Islet precursor cell (in vitro differentiated cells): ENCODE data around the gene ZNG1E.
"Not testable (repeated sequence)": the region's sequence is repeated elsewhere in the genome, so short reads cannot be mapped to it uniquely, and the experiment has no call there.

Source experiments
- DNase-seq: peaks from one replicate; pipeline ENCODE4 v3.0.0-alpha.2; 2018

Gene ZNG1E

DNA sequence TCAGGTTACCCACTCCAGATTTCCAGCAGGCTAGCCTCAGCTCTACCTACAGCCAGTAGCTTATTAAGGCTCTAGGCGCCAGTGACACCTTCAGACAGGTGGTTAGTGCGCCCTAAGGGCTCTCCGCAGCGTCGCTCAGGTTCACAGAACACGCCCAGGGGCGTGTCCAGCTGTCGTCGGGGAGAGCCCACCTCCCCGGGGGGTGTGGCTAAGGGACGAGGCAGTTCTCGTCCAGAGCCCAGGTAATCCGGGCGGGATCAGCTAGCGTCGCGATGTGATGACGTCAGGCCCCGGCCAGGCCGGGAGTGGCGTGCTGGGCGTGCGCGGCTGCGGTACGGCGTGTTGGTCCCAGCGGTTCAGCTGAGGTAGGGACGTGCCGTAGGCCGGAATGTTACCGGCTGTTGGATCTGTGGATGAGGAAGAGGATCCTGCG is at the start of gene ZNG1E:
Gene ZNG1E, plus strand, starts transcription at position 340 of the 433 bp plus-strand sequence. Its CDS starts 49 bp downstream, at position 389.
- DNase-seq = peak; percentile 71

DNA sequence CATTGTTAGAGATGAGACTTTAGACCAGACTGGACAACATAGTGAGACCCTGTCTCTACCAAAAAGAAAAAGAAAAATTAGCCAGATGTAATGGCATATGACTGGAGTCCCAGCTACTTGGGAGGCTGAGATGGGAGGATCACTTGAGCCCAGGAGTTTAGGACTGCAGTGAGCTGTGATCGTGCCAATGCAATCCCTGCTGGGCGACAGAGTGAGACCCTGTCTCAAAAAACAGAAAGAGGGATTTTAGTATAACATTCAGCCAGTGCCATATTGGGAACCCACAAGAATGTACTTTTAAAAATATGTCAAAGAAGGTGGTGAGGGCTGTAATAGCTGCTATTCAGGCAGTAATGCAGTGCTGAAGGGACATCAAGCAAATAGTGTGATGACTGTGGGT is 2.1 kb upstream of the ZNG1E start:
- DNase-seq = not testable (repeated sequence)

DNA sequence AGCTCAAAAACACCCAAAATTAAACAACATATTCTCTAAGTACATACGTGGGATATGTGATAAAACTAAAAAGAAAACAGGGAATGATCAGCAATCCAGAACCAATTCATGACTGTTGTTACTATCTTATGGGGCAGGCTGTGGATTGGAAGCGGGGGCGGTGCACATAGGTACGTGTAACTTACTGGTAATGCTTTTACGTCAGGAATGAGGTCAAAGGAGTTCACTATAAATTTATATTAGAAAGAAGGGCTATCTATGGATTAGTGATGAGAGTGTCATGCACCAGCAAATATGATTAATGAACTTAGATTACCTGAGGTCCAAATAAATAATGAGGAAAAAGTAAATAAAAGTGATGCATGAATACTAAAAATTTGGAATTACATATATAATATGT is 710 bp upstream of the ZNG1E start:
- not testable (repeated sequence) for DNase-seq

DNA sequence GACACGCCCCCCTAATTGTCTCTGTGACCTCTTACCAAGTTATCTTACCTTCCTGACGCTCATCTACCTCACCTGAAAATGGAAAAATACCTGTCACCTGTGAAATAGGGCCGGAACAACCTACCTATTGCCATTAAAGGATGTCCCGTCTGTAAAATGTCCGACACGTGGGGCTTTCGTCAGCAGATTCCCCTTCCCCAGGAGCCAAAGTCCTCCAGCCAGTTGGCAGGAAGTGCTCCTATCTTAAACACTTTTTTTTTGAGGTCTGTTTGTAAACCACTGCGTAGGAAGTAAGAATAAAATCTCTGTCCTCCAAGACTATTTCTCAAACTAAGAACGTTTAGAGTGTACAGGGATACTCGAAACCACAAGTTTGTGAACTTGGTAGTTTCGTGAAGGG is 661 bp downstream of the ZNG1E start:
- DNase-seq = not testable (repeated sequence)

DNA sequence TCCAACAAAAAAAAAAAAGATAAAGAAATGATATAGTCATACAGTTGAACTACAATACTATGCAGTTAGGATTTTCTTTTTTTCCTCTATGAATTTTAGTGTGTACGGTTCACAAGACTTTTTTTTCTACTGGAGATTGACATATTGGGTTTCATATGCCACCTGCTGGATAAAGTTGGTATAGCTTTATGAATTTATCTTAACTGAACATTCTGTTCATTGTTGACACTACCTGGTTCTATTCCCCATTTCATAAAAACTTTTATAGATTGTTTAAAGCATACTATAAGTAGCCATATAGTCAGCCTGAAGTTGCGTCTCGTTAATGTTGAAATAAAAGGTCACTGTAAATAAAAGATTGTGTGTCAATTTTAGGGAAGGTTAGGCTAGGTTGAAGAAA is 2.8 kb downstream of the ZNG1E start:
- DNase-seq = not testable (repeated sequence)

DNA sequence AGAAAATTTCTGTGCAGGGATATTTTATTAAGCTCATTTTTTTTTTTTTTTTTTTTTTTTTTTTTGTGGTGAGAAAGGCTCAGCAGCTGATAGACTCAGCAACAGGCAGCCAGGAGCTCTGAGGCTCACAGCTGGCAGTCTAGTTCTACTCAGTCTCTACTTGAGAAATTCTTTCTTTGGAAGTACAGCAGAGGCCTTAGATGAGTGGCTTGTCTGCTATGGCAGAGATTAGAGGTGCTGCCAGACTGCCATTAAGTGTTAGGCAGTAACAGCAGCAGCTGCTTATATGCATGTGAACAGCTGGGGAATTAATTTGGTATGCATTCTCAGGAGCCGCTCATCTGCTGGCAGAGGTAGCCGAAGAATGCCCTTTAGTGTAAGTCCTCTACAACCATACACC is 27.8 kb downstream of the ZNG1E start:
- DNase-seq = not testable (repeated sequence)

DNA sequence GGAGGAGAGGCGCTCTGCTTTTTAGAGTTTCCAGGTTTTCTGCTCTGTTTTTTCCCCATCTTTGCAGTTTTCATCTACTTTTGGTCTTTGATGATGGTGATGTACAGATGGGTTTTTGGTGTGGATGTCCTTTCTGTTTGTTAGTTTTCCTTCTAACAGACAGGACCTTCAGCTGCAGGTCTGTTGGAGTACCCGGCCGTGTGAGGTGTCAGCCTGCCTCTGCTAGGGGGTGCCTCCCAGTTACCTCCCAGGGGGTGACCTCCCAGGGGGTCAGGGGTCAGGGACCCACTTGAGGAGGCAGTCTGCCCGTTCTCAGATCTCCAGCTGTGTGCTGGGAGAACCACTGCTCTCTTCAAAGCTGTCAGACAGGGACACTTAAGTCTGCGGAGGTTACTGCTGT is 38.7 kb downstream of the ZNG1E start:
- not testable (repeated sequence) for DNase-seq

DNA sequence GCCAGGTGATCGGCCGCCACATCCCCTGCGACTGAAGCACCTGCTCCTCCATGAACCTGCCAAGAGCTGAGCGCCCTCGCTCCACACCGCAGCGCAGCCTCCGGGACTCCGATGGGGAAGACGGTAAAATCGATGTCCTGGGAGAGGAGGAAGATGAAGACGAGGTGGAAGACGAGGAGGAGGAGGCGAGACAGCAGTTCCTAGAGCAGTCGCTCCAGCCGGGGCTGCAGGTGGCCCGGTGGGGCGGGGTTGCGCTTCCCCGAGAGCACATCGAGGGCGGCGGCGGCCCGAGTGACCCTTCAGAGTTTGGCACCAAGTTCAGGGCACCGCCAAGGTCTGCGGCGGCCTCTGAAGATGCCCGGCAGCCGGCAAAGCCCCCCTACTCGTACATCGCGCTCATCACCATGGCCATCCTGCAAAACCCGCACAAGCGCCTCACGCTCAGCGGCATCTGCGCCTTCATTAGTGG is 61.4 kb downstream of the ZNG1E start, which contains the start of gene FOXD4L4:
Gene FOXD4L4, plus strand, starts transcription at position 51 of the 469 bp plus-strand sequence. Its CDS starts 0 bp downstream, at position 51.
- DNase-seq = not testable (repeated sequence)

DNA sequence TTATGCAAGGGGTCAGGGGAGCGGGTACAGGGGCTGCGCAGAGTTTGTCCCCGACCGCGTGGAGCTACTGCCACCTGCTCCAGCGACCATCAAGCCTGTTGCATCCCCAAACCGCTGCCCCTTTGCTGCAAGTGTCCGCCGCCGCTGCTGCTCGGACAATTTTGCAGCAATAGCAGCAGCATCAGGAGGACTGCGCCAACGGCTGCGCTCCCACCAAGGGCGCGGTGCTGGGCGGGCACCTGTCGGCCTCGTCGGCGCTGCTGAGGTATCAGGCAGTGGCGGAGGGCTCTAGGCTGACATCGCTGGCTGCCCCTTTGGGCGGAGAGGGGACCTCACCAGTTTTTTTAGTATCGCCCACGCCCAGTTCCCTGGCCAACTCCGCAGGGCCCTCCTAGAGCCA is 62.4 kb downstream of the ZNG1E start:
- DNase-seq = not testable (repeated sequence)
